ENCODE data around the gene RYR3.

The RYR3 gene

DNA sequence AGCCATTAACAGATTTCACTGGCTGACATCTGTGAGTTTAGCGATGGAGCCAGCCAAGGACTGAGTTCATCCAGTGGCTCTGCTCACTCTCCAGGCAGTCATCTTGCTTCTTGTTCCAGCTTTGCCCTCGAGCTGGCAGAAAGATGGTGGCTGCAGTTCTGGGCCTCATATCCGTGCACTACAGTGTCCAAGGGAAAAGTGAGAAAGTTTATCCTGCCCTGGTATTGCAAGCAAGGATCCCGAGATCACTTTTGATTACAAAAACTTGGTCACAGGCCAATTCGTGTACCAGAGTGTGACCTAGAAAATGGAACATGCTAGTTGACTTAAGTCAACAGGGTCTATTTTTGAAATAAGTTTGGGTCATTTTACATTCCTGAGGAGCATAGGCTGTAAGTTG lies 369.6 kb downstream of the RYR3 start:
- DNase-seq (ENCODE audit: insufficient read length, low spot score) (no peak), FAIRE-seq (no peak)

DNA sequence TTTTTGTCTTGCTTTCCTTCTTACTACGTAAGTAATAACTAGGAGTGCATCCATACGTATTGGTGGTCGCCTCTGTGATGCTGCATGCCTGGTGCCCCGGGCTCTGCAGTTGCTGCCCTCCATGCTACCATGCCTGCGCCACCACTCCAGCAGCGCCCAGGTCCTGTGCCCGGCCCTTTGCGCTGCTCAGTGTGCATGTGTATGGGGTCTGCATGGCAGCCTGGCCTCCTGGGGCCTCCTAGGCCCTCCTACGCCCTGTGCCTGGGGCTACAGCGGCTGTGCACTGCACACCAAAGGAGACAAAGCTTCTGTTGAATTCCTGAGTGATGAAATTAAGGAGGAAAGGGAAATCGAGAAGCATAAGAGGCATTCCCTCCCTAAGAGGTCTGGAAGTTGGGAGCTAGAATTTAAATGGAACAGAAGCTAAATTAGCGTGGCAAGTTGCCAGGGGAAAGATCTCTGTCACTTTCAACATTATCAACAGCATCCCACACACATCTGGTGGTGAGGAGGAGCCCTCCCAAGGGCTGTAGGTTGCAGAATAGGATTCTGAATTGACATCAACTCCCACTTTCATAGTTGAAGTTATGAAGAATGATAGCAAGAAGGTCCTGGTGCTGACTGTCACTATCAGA lies 382.5 kb downstream of the RYR3 start:
- no peak for FAIRE-seq
- DNase-seq (ENCODE audit: insufficient read length, low spot score) = no peak

DNA sequence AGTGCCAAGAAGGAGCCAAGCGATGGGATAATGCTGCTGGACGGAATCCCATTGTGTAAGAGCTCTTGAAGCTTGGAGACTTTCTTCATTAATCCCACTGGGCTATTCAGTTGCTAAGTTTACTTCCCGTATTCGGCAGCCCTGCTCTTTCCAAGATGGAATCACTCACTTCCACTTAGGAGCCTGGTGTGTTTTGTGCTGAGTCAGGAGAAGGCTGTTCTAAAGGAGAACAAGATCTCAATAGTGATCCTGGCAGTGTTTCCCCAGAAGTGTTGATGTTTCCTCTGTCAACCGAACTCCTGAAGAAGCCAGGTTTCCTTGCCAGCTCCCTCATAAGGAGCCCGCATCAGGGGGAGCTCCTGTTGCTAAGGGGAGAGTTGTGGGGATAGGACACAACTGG lies 387.4 kb downstream of the RYR3 start:
- FAIRE-seq (no peak), DNase-seq (ENCODE audit: insufficient read length, low spot score) (no peak)

DNA sequence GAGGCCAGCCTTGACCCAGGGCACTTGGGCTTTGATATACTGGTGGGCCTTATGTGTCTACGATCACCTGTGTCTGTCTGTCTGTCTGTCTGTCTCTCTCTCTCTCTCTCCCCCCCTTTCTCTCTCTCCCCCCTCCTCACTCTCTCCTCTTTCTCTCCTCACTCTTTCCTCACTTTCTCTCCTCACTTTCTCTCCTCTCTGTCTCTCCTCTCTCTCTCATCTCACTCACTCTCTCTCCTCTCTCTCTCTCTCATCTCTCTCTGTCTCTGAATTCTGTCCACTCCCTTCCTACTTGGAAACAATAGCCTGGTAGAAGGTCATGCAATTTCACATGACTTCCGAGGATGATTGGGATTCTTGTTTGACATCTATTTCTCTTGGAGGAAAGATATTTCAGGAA lies 388.4 kb downstream of the RYR3 start:
- DNase-seq (ENCODE audit: insufficient read length, low spot score) (no peak), FAIRE-seq (no peak)

DNA sequence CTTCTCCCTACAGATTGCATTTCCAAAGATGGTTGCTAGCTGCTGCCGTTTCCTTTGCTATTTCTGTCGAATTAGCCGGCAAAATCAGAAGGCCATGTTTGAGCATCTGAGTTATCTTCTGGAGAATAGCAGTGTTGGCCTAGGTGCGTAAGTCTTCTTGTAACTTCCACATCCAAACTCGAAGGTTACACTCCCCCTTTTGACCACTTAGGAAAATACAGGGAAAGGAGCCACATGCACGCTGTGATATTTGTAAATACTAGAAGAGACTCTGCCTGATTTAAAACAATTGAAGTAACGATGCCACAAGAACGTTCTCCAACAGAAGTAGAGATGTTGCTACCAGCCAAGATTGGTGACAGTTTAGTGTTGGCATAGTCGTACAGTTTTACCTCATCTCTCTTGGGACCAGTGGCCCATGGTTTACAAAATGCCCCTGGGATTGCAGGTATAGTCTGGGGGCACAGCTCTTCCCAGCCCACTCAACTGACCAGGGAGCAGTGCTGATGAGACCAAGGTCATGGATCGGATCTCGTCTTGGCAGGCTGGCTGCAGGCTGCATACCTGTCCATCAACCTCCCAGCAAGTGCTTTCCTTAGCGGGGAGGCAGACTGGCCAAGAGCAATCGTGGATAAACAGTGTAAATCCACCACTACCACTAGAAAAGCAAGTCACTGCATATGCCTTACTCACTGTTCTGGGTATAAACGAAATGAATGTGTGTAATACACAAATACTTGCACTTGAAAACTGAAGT lies 389.1 kb downstream of the RYR3 start:
- no peak for DNase-seq (ENCODE audit: insufficient read length, low spot score)
- no peak for FAIRE-seq

DNA sequence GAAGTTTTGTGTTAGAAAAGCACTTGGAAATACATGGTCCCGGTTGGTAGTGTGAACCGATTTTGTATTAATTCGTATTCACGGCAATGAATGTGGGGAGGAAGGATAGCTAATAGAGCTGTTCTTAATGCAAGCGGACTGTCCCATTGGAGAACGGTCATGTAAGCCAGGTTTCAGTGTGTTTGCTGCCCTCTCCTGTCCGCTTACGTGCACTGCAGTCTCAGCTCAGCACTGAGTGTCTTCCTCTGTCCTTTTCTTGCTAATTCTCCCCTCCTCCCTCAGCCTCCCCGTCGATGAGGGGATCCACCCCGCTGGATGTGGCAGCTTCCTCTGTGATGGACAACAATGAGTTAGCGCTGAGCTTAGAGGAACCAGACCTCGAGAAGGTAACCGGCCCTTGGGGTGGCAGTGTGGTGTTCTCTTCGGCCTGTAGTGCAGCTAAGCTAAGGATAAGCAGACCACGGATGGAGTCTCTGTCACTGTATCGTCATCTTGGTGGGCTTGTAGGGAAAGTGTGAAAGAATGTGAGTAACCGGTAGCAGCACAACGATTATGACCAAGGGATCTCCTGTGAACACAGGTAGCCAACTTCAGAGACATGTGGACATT lies 390.0 kb downstream of the RYR3 start:
- peak; percentile 94 for FAIRE-seq
- DNase-seq (ENCODE audit: insufficient read length, low spot score) = peak; percentile 21

DNA sequence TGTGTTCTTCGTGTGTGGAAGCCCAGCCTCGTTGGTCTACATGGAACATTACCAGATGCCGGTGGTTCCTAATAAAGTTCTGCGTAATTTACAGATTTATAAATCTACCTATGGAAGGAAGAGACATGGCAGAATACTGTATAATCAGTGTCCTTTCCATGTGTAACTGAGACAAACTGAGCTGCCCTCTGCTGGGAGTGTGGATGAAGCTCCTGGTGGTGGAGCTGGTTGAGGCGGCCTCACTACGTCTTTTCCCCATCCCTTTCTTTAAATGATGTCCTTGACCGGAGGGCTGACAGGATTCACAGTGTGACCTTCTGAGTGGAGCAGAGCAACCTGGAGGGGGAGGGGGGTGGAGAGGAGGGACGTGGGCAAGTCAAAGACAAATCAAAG lies 390.5 kb downstream of the RYR3 start:
- FAIRE-seq = no peak
- DNase-seq (ENCODE audit: insufficient read length, low spot score) = no peak

DNA sequence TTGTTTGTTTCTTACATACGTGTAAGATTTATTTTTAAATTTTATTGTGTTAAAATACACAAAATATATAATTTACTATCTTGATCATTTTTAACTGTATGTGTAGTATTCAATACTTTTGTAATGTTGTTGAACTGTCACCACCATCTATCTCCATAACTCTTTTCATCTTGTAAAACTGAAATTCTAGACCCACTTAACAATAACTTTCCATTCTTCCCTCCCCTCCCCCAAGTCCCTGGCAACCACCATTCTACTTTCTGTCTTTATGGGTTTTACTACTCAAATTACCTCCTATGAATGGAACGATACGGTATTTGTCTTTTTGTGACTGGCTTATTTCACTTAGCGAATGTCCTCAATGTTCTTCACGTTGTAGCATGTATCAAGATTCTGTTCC lies 395.4 kb downstream of the RYR3 start:
- no peak for DNase-seq (ENCODE audit: insufficient read length, low spot score)
- FAIRE-seq = no peak

DNA sequence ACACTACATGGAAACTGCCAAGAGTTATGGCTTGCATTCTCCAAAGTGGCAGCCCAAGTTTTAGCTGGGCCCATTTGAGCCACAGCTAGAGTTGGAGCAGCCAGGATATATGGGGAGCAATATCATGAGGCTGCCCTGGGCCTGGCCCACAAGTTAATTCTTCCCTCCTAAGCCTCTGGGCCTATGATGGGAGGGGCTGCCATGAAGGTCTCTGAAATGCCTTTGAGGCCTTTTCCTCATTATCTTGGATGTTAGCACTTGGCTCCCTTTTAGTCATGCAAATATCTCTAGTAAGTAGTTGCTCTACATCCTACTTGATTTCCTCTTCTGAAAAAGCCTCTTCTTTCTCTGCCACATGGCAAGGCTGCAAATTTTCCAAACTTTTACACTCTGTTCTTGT lies 400.0 kb downstream of the RYR3 start:
- no peak for FAIRE-seq

DNA sequence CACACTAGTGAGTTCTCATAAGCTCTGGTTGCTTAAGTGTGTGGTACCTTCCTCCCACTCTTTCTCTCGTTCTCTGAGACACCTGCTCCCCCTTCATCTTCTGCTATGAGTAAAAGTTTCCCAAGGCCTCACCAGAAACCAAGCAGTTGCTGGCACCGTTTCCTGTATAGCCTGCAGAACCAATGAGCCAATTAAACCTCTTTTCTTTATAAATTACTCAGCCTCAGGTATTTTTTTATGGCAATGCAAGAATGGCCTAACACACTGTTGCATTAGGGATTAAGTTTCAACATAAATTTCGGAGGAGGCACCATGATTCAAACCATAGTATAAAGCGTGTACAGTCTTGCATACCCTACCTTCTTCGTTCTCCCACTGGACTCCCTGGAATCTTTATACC lies 405.3 kb downstream of the RYR3 start:
- FAIRE-seq (no peak), DNase-seq (ENCODE audit: insufficient read length, low spot score) (no peak)

More for the DNA sequence above, 400.0 kb downstream of the RYR3 start:
- DNase-seq (ENCODE audit: insufficient read length, low spot score) = no peak

DNA sequence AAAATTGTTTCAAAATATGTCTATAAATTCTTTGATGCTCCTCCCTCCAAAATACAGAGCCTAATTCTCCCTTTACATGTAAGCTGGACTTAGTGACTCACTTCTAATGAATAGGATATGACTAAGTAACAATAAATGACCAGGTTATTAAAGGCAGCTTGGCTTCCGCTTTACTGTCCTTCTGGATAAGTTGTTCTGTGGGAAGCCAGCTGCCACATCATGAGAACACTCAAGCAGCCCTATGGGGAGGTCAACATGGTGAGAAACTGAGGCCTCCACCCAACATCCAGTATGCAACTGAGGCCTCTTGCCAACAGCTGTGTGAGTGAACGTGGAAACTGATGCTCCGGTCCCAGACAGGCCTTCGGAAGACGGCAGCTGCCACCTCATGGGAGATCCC lies 410.2 kb downstream of the RYR3 start:
- FAIRE-seq = no peak
- DNase-seq (ENCODE audit: insufficient read length, low spot score) = no peak

DNA sequence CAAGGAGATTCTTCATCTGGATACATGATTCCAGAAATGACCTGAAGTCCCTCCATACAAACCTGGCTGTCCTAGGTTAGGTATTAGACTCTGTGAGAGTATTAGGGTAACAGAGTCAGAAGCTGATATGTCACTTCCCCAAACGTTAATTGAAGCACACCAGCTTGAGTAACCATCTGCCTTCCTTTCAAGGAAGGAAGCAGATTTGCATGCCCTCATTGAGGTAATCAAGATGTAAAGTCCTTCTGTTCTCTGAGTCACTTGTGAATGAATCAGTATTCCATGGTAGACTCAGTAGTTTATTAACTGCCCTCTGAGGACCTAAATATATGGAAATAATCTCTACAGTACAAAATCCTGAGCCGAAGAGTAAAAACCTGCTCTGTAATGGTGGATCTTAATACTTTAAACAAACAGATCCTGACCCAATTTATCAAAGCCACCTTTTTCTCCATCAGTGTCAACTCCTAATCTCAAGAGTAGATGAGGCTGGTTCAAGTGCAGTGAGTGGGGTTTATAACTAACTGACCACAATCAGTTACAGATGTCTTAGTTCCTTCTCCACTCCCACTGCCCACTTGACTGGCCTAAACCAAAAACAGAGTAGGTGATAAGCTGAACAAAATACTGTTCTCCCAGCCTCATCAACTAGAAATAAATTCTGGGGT lies 411.4 kb downstream of the RYR3 start:
- peak; percentile 25 for DNase-seq (ENCODE audit: insufficient read length, low spot score)

DNA sequence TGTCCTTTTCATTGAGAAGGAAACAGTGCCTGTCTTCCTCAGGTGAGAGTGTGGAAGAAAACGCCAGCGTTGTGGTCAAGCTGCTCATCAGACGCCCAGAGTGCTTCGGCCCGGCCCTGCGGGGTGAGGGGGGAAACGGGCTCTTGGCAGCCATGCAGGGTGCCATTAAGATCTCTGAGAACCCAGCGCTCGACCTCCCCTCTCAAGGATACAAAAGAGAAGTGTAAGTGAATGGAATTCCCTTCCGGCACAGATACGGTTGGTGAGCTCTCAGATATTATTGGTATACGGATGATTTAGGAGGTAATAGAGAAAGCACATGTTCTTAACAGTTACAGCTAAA lies 411.9 kb downstream of the RYR3 start:
- FAIRE-seq (no peak), DNase-seq (ENCODE audit: insufficient read length, low spot score) (no peak)

More for the DNA sequence above, 411.4 kb downstream of the RYR3 start:
- FAIRE-seq = peak; percentile 84

DNA sequence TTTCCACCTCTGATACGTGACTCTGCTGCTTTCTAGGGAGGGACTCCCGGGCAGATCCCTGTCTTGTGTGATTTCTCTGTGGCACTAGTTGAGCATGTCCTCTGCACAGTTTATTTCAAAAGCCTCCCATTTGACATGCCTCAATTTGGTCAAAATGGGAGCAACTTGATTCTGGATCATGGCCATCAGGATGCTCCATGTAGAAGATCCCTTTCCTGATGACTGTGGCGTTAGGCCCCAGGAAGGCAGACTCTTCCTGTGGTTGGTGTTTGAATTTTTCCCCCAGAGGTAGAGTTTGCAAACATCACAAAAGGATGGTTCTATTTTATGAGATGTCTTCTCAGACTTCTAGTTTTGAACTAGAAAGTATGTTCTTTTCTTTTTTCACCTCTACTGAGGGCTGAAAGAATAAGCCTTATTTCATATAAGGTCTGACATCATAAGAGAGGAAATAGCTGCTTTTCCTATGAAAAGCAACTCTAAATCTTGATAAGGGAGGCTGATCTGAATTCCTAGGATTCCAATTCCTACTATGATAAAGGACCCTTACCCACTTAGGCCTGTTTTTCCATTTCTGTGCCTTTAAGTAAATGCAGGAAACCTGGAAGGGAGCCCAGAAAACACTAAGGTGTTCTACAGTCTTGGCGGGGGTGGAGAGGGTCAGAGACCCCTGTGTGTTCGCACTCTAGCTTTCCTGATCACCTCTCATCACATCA lies 413.7 kb downstream of the RYR3 start:
- no peak for FAIRE-seq

DNA sequence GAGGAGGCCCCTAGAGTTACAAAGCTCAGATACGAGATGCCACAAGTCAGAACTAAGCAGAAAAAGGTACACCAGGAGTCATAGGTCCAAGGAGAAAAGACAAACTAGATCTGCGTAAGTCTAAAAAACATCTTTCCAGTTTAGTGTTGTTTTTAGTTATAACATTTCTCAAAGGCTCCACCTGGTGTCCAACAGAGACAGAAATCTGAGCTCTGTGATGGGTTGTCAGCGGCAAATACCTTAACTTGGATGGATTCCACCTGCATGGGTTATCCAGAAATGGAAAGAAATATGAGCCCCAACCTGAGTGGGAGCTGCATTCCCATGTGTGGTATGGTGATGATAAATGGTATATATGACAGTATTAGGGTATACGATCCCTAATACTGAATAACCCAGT lies 418.9 kb downstream of the RYR3 start:
- no peak for FAIRE-seq
- DNase-seq (ENCODE audit: insufficient read length, low spot score) = no peak

More for the DNA sequence above, 413.7 kb downstream of the RYR3 start:
- DNase-seq (ENCODE audit: insufficient read length, low spot score) = no peak

DNA sequence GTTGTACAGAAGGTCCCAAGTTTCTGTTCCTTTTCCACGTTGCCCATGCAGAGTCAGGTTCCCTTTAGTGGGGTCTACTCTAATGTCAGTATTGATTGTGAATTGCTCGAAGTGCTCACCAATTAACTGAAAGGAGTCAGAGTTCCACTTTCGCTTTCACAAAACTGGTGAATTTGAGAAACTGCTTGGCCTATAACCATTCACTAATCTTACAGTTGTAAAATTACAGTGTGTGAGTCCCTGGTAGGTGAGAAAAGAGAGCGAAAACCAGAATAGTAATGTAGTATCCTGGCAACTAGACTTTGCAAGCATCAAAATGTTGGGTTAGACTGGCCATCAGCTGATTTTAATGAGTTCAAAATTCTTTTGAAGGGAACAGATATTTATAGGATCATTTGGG lies 420.0 kb downstream of the RYR3 start:
- no peak for DNase-seq (ENCODE audit: insufficient read length, low spot score)
- FAIRE-seq = no peak

DNA sequence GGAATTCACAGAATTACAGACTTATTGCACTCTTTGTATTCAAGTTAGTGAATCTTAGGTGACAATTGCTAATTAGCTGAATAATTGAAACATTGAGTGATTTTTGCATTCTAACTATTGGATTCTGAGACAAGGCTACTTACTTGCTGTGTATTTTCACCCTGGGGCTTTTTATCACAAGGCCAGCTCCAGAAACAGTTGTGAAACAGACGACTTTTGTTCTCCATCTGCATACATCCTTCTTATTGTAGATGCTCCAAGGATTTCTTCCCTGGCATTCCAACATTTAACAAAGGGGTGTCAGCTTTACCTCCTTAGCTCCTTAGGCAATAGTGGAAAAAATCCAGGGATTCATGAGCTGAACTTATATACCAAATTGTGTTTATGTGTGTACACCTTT lies 424.4 kb downstream of the RYR3 start:
- DNase-seq (ENCODE audit: insufficient read length, low spot score) (no peak), FAIRE-seq (no peak)

DNA sequence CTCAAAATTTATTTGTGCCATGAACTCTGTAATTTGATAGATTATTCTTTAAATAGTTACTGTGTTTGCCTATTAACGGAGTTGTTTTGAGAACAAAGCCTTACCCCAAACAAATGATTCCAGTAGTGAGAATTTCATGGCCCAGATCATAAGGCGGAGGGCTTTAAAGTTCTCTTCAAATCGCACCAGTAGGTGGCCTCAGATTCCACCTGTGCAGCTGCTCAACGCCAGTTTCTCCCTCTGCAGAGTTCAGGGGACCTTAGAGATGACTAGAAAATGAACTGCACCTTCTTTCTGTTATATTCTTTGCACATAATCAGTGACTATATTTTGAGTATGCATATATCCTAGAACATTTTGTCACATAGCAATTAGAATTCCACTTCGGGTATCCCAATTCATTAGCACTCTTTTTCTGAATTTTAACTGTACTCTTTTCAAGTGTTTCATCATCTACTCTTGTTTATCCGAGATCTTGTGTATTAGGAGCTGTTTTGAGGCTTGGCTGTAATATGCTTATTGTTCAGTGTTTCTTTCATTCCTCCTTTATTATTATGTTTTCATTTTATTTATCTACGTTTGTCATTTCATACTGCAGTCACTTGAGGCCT lies 425.0 kb downstream of the RYR3 start:
- no peak for DNase-seq (ENCODE audit: insufficient read length, low spot score)
- FAIRE-seq = peak; percentile 64

DNA sequence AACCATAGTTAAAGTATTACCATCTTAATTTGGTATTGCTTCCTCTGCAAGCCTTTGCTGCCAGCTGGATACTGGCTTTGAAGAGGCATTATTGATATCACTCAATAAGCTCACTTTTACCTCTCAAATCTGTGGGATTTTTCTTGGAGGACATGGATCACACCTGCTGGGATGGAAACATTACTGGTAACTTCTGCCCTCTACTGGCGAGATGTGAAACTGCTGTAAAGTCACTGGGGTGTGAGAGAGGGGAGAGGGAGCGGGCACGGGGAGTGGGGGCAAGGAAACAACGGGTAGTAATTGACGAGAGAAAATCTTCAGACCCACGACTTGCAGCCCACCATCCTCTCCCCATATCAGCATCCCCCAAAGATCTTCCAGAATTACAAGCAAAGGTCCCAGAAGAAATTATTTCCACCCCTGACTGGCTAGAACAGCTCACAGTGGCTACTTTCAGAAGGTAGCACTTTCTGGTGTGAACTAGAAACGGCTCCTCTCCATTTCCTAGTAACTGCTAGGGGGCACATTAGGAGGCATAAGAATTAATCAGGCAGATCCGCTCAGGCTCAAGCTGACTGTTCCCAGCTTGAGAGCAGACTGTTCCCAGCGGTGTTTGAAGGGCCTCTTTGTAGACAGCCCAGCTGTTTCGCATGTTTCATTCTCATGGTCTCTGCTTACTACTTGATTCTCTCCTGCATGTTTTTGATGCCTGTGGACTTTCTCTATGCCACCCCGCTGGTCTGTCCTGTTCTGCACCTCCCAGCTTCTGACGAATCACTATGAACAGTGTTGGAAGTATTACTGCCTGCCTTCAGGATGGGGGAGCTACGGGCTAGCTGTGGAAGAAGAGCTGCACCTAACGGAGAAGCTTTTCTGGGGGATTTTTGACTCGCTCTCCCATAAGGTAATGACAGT lies 427.2 kb downstream of the RYR3 start:
- DNase-seq (ENCODE audit: insufficient read length, low spot score) (peak; percentile 20), FAIRE-seq (peak; percentile 64)
